GM08714 (cell line): ENCODE measurements around the gene SPDYE16.
"Not testable (repeated sequence)": the region's sequence is repeated elsewhere in the genome, so short reads cannot be mapped to it uniquely, and the experiment has no call there.

Experiments
- H3K4me3 ChIP-seq: fragments of 200-500 bp; sonication (Bioruptor generic); 2 replicates; pipeline ENCODE4 v1.5.1; 2014; ENCODE audit warnings: mild to moderate bottlenecking, low read length, inconsistent platforms

Gene SPDYE16, protein sequence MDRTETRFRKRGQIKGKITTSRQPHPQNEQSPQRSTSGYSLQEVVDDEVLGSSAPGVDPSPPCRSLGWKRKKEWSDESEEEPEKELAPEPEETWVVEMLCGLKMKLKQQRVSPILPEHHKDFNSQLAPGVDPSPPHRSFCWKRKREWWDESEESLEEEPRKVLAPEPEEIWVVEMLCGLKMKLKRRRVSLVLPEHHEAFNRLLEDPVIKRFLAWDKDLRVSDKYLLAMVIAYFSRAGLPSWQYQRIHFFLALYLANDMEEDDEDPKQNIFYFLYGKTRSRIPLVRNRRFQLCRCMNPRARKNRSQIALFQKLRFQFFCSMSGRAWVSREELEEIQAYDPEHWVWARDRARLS

DNA sequence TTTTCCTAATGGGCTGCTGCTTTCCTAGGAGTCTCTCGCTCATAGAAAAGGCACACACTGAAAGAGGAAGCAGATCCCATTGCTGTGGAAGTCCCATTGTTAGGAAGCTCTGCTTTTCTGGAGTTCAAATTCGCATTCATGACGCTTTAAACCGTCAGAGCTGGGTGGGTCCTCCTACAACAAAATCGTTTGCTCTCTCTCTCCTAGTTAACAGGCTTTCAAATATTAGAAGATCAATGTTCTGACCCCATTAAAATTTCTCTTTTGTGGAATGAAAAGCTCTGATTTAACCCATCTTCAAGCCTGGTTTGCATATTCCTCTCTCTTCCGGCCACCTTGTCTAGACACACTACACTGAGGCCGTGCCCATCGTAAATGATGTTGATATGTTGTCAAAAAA lies at the start of gene SPDYE16:
Gene SPDYE16 (minus strand): TSS at position 101 of the 400 bp plus-strand sequence. CDS start 1,838 bp downstream, outside the sequence.
- not testable (repeated sequence) for H3K4me3 ChIP-seq

DNA sequence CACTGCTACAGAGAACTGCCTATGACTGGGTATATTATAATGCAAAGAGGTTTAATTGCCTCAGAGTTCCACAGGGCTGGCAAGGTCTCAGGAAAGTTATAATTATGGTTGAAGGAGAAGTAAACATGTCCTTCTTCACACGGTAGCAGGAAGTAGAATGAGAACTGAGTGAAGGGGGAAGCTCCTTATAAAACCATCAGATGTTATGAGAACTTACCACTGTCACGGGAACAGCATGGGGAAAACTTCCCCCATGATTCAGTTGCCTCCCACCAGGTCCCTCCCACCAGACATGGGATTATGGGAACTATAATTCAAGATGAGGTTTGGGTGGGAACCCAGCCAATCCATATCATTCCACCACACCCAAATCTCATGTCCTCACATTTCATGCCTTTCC lies 49.6 kb upstream of the SPDYE16 start:
- H3K4me3 ChIP-seq = not testable (repeated sequence)

DNA sequence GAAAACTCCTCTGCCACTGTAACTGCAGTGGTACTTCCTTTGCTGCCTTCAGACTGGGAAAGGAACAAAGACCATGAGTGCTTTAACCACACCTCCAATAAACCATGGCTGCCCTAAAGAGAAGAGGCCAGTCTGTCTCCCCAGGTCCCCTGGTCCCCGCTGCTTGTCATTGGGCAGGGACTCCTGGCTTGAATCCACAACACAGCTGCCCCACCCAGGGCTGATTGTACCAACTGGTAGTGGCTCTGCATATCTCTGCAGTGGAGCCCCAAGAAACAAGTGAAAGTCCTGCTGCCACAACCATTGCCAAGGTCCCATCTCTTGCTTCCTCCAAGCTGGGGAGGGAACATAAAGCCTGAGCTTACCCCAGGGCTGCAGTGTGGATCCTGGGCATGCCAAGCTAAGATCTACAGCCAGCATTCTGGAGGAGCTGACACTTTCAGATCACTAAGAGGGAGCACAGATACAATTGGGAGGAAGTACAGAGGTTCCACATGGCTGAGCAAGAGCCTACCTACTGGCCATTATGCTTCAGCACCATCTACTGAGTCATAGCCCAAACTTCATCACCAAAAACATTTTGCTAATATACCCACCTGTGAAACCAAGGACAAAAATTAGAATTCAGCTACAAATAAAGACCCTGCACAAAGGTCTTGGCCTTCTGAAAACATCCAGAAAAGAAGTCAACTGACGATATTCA lies 48.7 kb upstream of the SPDYE16 start:
- not testable (repeated sequence) for H3K4me3 ChIP-seq

- not testable (repeated sequence) for H3K4me3 ChIP-seq
Observed at GRCh38 chr7:76591033-76591432, 47.9 kb upstream of the SPDYE16 start.

DNA sequence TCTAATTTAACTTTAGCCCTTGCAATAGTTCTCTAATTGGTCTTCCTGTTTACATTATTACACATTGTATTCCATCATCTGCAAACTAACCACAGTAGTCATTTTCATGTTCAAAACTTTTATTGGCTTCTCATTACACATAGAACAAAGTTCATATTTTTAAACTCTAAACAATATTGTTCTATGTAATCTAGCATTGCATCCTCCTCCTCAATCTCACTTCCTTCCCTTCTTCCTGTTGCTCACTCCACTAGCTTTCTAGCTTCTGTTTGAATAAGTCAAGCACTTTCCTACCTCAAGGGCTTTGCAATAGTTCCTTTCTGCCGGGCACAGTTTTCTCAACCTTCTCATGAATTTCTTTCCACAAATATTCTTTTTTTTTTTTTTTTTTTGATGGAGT lies 45.5 kb upstream of the SPDYE16 start:
- H3K4me3 ChIP-seq = not testable (repeated sequence)

GRCh38 chr7:76586585-76587315 lies 43.7 kb upstream of the SPDYE16 start:
- not testable (repeated sequence) for H3K4me3 ChIP-seq

- H3K4me3 ChIP-seq = not testable (repeated sequence)
Observed at GRCh38 chr7:76583636-76584281, 40.7 kb upstream of the SPDYE16 start.

DNA sequence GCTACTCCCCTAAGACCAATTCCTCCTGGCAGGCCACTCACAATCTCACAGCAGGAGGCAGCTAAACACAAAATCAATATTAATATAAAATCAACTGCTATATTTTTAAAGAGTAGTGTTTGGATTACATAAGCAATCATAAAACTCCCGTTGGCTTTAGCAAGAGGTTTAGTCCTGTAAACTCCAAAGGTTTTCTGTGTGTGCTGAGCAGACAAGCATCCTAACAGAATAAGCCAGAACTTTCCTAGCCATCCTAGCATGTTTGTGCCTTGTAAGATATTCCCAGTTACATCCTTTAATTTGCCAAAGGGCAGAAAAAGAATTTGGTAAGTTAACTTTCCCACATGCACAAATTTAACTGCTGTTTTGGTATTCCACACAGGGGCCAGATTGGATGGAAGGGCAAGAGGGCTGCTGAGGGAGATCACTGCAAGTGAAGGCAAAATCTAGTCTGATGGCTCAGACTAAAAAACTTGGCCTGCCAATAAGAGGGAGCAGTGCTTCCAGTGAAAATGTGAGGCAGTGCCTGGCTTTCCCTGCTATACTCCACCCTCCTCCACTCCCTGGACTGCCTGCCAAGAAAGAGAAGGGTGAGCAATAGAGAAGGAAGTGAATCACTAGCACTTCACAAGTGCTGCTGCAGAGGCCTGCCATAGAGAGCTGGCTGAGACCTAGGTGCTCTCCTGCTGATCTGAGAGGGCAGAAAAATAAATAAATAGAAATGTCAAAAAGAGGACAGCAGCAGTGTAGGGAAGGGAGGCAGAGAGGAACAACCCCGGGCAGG lies 39.9 kb upstream of the SPDYE16 start:
- not testable (repeated sequence) for H3K4me3 ChIP-seq

- not testable (repeated sequence) for H3K4me3 ChIP-seq
Observed at GRCh38 chr7:76575919-76576655, 33.0 kb upstream of the SPDYE16 start.

DNA sequence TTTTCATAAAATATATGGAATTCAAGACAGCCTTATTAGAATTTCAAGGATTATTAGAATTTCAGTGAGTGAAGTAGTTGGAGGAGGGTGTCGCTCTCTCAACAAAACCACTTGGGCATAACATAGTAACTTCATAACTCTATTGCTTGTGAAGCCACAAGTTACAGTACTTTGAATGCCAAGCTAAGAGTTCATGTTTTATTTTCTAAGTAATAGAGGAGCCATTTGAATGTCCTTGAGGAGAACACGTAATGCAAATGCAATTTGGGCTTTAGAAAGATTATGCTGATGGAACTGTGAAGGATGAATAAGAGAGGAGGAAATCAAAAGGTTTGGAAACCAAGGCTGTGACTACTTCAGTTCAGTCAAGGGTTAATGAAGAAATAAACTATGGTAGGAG lies 32.3 kb upstream of the SPDYE16 start:
- not testable (repeated sequence) for H3K4me3 ChIP-seq

GRCh38 chr7:76572296-76572695 lies 29.2 kb upstream of the SPDYE16 start:
- H3K4me3 ChIP-seq = not testable (repeated sequence)

DNA sequence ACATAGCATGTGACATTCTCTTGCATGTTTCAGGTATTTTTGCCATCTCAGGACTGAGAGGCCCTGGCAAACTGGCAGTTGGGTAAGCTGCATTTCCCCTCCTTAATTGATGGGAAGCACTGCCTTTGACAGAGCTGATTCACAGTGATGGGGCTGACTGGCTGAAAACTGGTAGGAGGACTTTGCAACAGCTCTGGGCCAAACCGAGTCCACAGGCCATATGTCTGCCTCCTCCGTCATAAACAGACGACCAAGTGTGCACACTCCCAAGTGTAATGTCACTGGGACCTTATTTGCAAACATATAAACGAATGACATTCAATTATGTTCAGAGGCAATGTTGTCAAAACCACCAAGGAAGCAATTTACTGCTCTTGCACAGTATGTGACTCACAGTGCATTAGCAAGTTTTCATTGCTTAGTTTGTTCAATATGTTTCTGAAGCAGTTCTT lies 27.3 kb upstream of the SPDYE16 start:
- H3K4me3 ChIP-seq = not testable (repeated sequence)

- H3K4me3 ChIP-seq = not testable (repeated sequence)
Observed at GRCh38 chr7:76568742-76569141, 25.6 kb upstream of the SPDYE16 start.

DNA sequence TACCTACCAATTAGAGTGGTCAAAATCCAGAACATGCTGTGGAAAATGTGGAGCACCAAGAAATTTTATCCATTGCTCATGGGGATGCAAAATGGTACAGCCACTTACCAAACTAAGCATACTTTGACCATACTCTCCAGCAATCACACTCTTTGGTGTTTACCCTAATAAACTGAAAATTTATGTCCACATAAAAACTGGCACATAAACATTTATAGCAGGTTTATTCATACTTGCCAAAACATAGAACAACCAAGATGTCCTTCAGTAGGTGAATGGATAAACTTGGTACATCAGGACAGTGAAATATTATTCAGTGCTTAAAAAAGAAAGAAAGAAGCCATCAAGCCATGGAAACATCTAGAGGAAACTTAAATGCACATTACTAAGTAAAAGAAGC lies 24.7 kb upstream of the SPDYE16 start:
- H3K4me3 ChIP-seq = not testable (repeated sequence)

GRCh38 chr7:76567311-76567710 lies 24.2 kb upstream of the SPDYE16 start:
- H3K4me3 ChIP-seq = not testable (repeated sequence)

GRCh38 chr7:76565001-76565400 lies 21.9 kb upstream of the SPDYE16 start:
- not testable (repeated sequence) for H3K4me3 ChIP-seq

DNA sequence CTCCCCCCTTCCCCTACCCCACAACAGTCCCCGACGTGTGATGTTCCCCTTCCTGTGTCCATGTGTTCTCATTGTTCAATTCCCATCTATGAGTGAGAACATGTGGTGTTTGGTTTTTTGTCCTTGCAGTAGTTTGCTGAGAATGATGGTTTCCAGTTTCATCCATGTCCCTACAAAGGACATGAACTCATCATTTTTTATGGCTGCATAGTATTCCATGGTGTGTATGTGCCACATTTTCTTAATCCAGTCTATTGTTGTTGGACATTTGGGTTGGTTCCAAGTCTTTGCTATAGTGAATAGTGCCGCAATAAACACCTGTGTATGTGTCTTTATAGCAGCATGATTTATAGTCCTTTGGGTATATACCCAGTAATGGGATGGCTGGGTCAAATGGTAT lies 18.2 kb upstream of the SPDYE16 start:
- H3K4me3 ChIP-seq = not testable (repeated sequence)

DNA sequence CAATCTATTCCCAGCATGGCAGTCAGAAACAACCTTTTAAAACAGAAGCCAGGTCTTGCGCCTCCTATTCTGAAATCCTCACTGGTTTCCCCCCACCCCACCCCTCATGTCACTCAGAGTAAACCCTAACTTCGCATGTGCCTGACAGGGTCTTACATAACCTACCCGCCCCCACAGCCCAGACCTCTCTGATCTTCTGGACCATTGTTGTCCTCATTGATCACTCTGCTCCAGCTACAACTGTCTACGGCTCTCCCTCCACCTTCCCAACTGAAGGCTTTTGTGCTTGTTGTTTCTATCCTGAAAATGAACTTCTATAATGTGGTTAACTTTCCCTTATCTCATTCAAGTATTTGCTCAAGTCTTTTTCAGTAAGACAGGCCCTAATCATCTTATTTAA lies 17.1 kb upstream of the SPDYE16 start:
- H3K4me3 ChIP-seq = not testable (repeated sequence)

DNA sequence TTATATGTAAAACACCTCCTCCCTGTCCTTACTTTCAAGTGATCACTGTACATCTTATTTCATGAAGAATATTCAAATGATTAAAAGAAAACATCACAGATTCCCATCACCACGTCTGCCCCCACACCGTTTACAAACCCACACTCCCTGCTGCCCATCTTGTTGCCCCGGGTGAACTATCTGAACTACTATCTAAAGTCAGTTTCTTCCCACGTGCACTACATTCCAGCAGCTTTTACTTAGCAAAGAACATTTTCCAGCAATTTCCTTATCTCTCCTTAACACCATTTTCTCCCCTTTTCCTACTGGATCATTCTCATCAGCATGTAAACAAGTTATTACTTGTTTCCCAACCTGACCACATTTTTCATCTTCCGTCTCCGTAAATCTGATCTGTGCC lies 16.6 kb upstream of the SPDYE16 start:
- not testable (repeated sequence) for H3K4me3 ChIP-seq

DNA sequence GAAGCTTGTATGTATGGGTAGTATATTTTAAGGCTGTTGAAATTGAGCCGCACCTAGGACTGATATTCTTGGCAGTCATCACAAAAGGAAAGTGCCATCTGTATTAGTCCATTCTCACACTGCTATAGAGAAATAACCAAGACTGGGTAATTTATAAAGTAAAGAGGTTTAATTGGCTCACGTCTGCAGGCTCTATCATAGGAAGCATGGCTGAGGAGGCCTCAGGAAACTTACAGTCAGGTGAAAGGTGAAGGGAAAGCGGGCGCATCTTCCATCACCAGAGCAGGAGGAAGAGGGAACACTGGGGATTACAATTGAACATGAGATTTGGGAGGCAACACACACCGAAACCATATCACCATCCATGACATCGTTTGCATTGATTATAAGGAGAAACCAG lies 8.9 kb upstream of the SPDYE16 start:
- H3K4me3 ChIP-seq = not testable (repeated sequence)
